HL-60 (cell line): ENCODE measurements around the gene FIBP.

Experiments
- POLR2AphosphoS5 ChIP-seq: IDR thresholded peaks from 2 replicates; pipeline ENCODE4 v1.6.1; 2012; ENCODE audit warnings: low read depth
- TF ChIP-seq, protein P1 (sequence below): IDR thresholded peaks from one replicate; pipeline ENCODE4 v1.5.1; 2011; ENCODE audit warnings: low read length, control low read depth, inconsistent platforms; ENCODE audit not compliant: insufficient read depth

DNA sequence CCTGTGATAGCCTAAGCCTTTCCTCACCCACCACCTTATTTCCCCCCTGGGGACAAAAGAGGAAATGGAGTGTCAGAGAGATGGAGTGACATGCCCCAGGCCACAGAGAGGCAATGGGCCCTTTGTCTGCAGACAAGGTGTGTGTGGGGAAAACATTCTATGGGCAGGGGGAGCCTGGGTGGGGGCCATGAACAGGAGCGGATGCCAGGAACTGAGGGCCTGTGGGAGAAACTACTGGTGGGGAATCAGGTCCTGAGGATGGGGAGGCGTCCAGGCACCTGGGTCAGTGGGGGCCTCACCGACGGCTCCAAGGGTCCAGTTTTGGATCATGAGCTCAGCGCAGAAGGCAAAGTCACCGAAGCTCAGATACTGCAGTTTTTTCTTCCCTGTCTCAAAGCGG lies 3.0 kb downstream of the FIBP start:
- TF ChIP-seq, protein P1, sequence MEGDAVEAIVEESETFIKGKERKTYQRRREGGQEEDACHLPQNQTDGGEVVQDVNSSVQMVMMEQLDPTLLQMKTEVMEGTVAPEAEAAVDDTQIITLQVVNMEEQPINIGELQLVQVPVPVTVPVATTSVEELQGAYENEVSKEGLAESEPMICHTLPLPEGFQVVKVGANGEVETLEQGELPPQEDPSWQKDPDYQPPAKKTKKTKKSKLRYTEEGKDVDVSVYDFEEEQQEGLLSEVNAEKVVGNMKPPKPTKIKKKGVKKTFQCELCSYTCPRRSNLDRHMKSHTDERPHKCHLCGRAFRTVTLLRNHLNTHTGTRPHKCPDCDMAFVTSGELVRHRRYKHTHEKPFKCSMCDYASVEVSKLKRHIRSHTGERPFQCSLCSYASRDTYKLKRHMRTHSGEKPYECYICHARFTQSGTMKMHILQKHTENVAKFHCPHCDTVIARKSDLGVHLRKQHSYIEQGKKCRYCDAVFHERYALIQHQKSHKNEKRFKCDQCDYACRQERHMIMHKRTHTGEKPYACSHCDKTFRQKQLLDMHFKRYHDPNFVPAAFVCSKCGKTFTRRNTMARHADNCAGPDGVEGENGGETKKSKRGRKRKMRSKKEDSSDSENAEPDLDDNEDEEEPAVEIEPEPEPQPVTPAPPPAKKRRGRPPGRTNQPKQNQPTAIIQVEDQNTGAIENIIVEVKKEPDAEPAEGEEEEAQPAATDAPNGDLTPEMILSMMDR: no peak
- TF ChIP-seq POLR2AphosphoS5: no peak
